H1 (cell line): ENCODE measurements around the gene RASSF4. TPM values are rescaled to one million over a fixed set of nuclear protein-coding genes. Genes with fewer than 3 reads are reported as not detected.

Experiments used
- ASH2L ChIP-seq: fragments of 200-600, 300-600 bp; sonication (generic); IDR thresholded peaks from one replicate; pipeline ENCODE4 v1.7.1; 2017; ENCODE audit warnings: low read length
- CEBPB ChIP-seq: IDR thresholded peaks from 2 replicates; pipeline ENCODE4 v1.6.1; 2012; ENCODE audit warnings: low read depth, low read length
- CHD7 ChIP-seq: fragments of 300-600 bp; sonication (generic); IDR thresholded peaks from 2 replicates; pipeline ENCODE4 v1.7.1; 2012; ENCODE audit warnings: low read length, moderate library complexity, mild to moderate bottlenecking, inconsistent platforms; ENCODE audit not compliant: insufficient replicate concordance
- CREB1 ChIP-seq: IDR thresholded peaks from 2 replicates; pipeline ENCODE4 v1.6.1; 2012; ENCODE audit warnings: inconsistent platforms
- JUN ChIP-seq: IDR thresholded peaks from 2 replicates; pipeline ENCODE4 v1.6.1; 2011; ENCODE audit warnings: low read depth, mild to moderate bottlenecking, improper control_type of control experiment, low read length
- JUND ChIP-seq: IDR thresholded peaks from 2 replicates; pipeline ENCODE4 v1.6.1; 2011; ENCODE audit warnings: mild to moderate bottlenecking, improper control_type of control experiment, low read length
- KDM5A ChIP-seq: fragments of 200-600 bp; IDR thresholded peaks from 2 replicates; pipeline ENCODE4 v1.7.1; 2012; ENCODE audit warnings: mild to moderate bottlenecking, low read length, inconsistent platforms, mixed read lengths
- MAX ChIP-seq: IDR thresholded peaks from 2 replicates; pipeline ENCODE4 v1.6.1; 2012; ENCODE audit warnings: inconsistent platforms
- POU5F1 ChIP-seq: IDR thresholded peaks from 2 replicates; pipeline ENCODE4 v1.6.1; 2011; ENCODE audit warnings: low read depth, mild to moderate bottlenecking, low read length, moderate library complexity
- RFX5 ChIP-seq: IDR thresholded peaks from 2 replicates; pipeline ENCODE4 v1.6.1; 2011; ENCODE audit warnings: low read depth, low read length, improper control_type of control experiment, borderline replicate concordance
- SIX5 ChIP-seq: IDR thresholded peaks from 2 replicates; pipeline ENCODE4 v1.6.1; 2011; ENCODE audit warnings: mild to moderate bottlenecking, low read depth, low read length
- SP2 ChIP-seq: IDR thresholded peaks from 2 replicates; pipeline ENCODE4 v1.6.1; 2012; ENCODE audit warnings: mild to moderate bottlenecking, low read length, inconsistent platforms
- polyA plus RNA-seq, 7 experiments: library from polyadenylated mRNA; depleted of rRNA in 3 of 7; stranded (reverse) in 5 of 7; unstranded in 2 of 7; fragments of >200 nt in 5 of 7; fragments of 200-250 nt in 2 of 7; gene quantifications; 1 replicate in 5 of 7; 2 replicates in 1 of 7; 4 replicates in 1 of 7; pipeline versions ENCODE4 v1.2.1 to v1.2.3, GENCODE V29; 2011 to 2013; ENCODE audit warnings: missing spikeins in 2 of 7, mixed read lengths in 2 of 7
- total RNA-seq: library from RNA; stranded (reverse); fragmentation: NEBNext Ultra II Directional; extraction: Animal tissue kit (Norgen Biotek cat#: 25700); gene quantifications from 2 replicates; pipeline ENCODE4 v1.2.1, GENCODE V29; 2021

The RASSF4 gene
- total and polyA plus RNA-seq, 2 of the 8 experiments (the other 6 are each of a cell fraction or from before 2014, with no cell fraction given), result 14.3 to 14.5 TPM

GRCh38 chr10:45023426-45023825 lies 63.8 kb downstream of the RASSF4 start (continued):
- TF ChIP-seq CHD7, result no peak
- no peak for TF ChIP-seq SIX5
- TF ChIP-seq JUND, result no peak
- no peak for TF ChIP-seq MAX
- no peak for TF ChIP-seq KDM5A
- TF ChIP-seq CEBPB, result no peak
- TF ChIP-seq RFX5, result no peak
- no peak for TF ChIP-seq CREB1
- TF ChIP-seq SP2, result no peak
- no peak for TF ChIP-seq JUN
- TF ChIP-seq ASH2L, result no peak
- TF ChIP-seq POU5F1, result no peak
